Upper lobe of right lung (tissue), 1 donor: Measurements from ENCODE around the gene NEUROG2. TPM values are rescaled to one million over a fixed set of nuclear protein-coding genes. Genes with fewer than 3 reads are reported as not detected.

Experiments used
- ATAC-seq: fragments of 200-7000 bp; cut with Tn5 transposase; one replicate; pipeline ENCODE4 v1.9.1; 2020; ENCODE audit warnings: mild to moderate bottlenecking, moderate library complexity
- DNase-seq: peaks from one replicate; pipeline ENCODE4 v3.0.0-alpha.2; 2020
- H3K27ac ChIP-seq: fragments of 200-600 bp; one replicate; pipeline ENCODE4 v1.8.0; 2022
- H3K27me3 ChIP-seq: fragments of 200-600 bp; one replicate; pipeline ENCODE4 v1.8.0; 2022; ENCODE audit warnings: mild to moderate bottlenecking
- H3K36me3 ChIP-seq: fragments of 200-600 bp; one replicate; pipeline ENCODE4 v1.8.0; 2022
- H3K4me1 ChIP-seq: fragments of 200-600 bp; one replicate; pipeline ENCODE4 v1.8.0; 2022
- H3K4me3 ChIP-seq: fragments of 200-600 bp; one replicate; pipeline ENCODE4 v1.8.0; 2022; ENCODE audit warnings: mild to moderate bottlenecking
- H3K9me3 ChIP-seq: fragments of 200-600 bp; one replicate; pipeline ENCODE4 v1.8.0; 2022
- intact Hi-C: fragments of 100-400 bp; cut with DNase I; formaldehyde crosslinking; loops from one replicate; pipeline ENCODE4 v1.11.0; 2022
- total RNA-seq: library from RNA; stranded (reverse); fragmentation: NEBNext Ultra II Directional; extraction: Animal tissue kit (Norgen Biotek cat#: 25700); gene quantifications from one replicate; pipeline ENCODE4 v1.2.1, GENCODE V29; 2021
- TF ChIP-seq, protein P1 (sequence below): fragments of 200-600 bp; IDR thresholded peaks from one replicate; pipeline ENCODE4 v1.8.0; 2022; ENCODE audit warnings: antibody characterized with exemption
- donor health status: DM: no; HTN: yes; CAD: no; lungs with severe emphysema.

The NEUROG2 gene
- total RNA-seq, 1 donor from 2014 or later: not detected

DNA sequence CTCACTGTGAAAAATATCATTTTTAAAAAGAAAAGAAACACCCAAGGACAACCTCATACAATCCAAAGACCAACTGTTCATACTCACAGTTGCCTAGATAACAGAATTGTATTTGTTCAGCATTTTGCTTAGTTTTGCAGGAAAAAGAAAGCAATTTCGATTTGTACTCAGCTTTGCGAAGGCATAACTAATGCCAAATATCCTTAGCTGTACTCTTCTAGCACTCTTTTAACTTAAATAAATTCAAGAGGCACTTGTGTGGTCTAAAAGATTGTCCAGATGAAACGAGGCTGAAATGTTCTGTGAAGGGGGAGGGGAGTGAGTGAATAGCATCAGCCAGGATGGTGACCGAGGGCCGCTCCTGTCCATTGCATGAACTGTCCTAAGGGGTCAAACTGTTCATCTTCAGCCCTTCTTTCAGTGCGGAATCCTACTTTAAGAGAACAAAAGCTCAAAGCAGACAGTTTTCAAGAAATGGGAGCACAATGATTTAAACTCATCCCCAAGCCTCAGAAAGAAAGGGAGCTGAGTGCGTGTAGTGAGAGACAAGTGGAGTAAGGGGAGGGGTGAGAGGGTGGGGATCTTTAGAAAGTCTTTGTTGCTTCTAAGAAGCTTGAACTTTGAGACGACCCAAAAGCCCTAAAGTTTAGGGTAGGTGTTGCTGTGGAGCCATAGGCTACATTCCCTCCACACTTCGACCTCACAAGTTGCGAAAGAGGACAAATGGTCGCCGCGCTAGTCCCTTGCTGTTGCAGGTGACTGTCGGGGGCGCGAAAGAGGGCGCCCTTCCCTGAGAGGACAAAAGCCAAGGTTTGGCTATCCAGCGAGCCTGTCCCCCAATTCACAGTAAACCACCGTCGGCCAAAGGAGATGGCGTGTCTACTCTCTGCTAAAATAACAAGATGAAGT is 4.0 kb upstream of the NEUROG2 start:
- Histone ChIP-seq H3K27ac (no peak overlapping the region), H3K4me1 (peaks cover 33% of the 10 kb centered on the region), H3K4me3 (no peak overlapping the region), H3K9me3 (no peaks in the 10 kb centered on the region), H3K27me3 (peaks cover 97% of the 10 kb centered on the region), H3K36me3 (no peaks in the 10 kb centered on the region)
- TF ChIP-seq, protein P1, sequence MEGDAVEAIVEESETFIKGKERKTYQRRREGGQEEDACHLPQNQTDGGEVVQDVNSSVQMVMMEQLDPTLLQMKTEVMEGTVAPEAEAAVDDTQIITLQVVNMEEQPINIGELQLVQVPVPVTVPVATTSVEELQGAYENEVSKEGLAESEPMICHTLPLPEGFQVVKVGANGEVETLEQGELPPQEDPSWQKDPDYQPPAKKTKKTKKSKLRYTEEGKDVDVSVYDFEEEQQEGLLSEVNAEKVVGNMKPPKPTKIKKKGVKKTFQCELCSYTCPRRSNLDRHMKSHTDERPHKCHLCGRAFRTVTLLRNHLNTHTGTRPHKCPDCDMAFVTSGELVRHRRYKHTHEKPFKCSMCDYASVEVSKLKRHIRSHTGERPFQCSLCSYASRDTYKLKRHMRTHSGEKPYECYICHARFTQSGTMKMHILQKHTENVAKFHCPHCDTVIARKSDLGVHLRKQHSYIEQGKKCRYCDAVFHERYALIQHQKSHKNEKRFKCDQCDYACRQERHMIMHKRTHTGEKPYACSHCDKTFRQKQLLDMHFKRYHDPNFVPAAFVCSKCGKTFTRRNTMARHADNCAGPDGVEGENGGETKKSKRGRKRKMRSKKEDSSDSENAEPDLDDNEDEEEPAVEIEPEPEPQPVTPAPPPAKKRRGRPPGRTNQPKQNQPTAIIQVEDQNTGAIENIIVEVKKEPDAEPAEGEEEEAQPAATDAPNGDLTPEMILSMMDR: no peak
- intact Hi-C loops: loop anchor here (10.0 kb wide), 1 partner anchor 195 kb away; no protein-coding TSS in a partner anchor
- DNase-seq: no peak
- no peak for ATAC-seq

DNA sequence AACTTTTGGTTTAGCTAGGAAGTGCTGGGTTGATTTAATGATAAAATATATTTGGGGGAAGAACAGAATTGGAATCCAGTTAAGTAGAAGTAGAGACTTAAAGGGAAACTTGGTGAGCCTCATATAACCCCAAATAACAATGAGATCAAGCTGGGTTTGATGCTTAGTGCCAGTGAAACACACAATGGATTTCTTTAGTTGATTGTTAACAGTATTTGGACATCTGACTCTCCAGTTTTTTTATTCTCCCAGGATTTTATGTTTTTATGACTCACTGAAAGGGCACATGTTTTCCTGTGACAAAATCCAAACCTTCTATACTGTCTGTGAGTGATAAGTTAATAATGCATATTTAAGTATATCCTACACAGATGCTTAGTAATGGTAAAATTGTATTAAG is 2.7 kb upstream of the NEUROG2 start:
- H3K36me3 ChIP-seq: no peaks in the 10 kb centered on the region
- H3K9me3 ChIP-seq: no peaks in the 10 kb centered on the region
- peaks cover 33% of the 10 kb centered on the region for H3K4me1 ChIP-seq
- DNase-seq (no peak), ATAC-seq (no peak)
- H3K4me3 ChIP-seq: no peak overlapping the region
- no peak overlapping the region for H3K27ac ChIP-seq
- intact Hi-C loops: no loop called here
- TF ChIP-seq, protein P1: no peak
- peaks cover 98% of the 10 kb centered on the region for H3K27me3 ChIP-seq

DNA sequence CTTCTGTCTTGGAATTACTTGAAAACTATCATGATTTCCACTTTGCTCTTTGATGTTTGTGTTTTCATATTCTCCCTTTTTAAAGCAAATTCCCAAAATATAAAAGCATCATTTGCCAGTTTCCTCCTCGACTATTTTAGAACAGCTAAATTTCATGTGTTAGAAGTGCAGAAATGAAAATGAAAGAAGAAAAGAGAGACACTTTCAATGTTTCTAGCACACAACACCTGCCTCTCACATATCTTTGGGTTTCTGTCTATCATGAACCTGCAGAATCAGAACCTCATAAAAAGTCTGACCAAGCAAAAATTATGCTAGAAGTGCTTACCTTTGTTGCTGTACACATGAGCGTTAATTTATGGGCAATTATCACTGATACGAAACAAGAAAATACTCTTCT is 1.9 kb upstream of the NEUROG2 start:
- Histone ChIP-seq H3K27ac (no peak overlapping the region), H3K4me3 (no peak overlapping the region), H3K4me1 (peaks cover 27% of the 10 kb centered on the region), H3K27me3 (peaks cover 98% of the 10 kb centered on the region), H3K9me3 (no peaks in the 10 kb centered on the region), H3K36me3 (no peaks in the 10 kb centered on the region)
- DNase-seq: no peak
- intact Hi-C loops: no loop called here
- TF ChIP-seq, protein P1: no peak
- no peak for ATAC-seq

DNA sequence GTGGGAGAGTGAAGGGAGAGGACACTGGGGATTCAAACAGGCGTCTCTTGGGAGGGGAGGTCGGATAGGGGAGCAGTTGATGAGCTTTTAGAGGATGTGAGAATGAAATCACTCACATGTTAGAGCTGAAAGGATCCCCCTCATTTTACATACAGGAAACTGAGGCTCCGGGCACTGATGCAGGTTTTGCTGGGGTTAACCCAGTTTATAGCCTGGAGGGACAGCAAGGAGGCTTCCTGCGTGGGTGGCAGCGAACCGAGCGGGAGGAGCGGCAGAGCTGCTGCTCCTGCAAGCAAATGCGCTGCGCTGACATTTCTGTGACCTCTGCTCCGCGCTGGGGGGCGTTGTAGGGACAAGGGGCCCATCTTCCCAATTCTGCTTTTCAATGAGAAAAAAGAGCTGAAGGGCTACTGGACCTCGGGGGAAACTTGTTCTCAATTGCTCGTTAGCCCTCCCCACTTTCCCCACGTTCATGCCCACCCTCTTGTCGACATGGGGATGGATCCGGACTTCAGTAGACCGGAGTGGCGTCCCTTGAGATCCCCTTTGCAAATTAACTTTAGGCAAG is 1.2 kb upstream of the NEUROG2 start:
- Histone ChIP-seq H3K4me3 (no peak overlapping the region), H3K27me3 (peaks cover 98% of the 10 kb centered on the region), H3K27ac (no peak overlapping the region), H3K9me3 (no peaks in the 10 kb centered on the region), H3K4me1 (peaks cover 25% of the 10 kb centered on the region), H3K36me3 (no peaks in the 10 kb centered on the region)
- intact Hi-C loops: no loop called here
- ATAC-seq: no peak
- DNase-seq: no peak
- TF ChIP-seq, protein P1: no peak

DNA sequence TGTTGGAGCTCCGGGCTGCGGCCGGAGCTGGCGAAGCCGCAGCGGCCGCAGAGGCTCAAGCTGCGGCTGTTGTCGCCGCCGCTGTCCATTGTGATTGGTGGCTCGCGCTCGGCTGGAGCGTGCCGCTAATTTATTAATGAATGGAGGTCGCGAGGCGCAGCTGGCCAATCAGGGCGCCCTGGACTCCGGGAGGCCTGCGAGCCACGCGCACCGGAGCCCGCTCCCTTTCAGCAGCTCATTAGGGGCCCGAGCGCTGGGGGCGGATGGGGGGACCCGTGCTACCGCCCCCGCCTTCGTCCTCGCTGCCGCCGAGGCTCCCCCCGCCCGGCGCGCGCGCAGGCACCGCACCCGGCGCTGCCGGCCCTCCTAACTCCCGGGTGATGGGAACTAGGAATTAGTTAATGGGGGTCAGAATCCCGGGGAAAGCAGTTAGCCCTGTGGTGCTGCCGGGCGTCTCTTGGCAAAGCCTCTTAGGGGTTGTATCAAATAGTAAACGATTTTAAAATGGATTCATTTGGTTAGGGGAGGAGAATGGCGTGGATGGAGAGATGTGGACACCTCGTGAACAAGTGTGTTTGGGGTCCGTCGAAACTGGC is 589 bp upstream of the NEUROG2 start:
- H3K4me1 ChIP-seq: peaks cover 25% of the 10 kb centered on the region
- H3K36me3 ChIP-seq: no peaks in the 10 kb centered on the region
- intact Hi-C loops: no loop called here
- peak; percentile 17 for ATAC-seq
- no peak overlapping the region for H3K27ac ChIP-seq
- TF ChIP-seq, protein P1: no peak
- no peaks in the 10 kb centered on the region for H3K9me3 ChIP-seq
- H3K4me3 ChIP-seq: peak overlapping the region; percentile 53
- no peak for DNase-seq
- H3K27me3 ChIP-seq: peaks cover 98% of the 10 kb centered on the region
